ENCODE data around the gene C8G.

GRCh38 chr9:136949817-136950655 lies 5.0 kb downstream of the C8G start:
- TF ChIP-seq CTCF (conservative IDR thresholded peaks at IDR 0.05; ENCODE audit: low read depth, low read length) (no peak), EZH2 (IDR thresholded peaks at IDR 0.05; ENCODE audit: low read length, unreplicated experiment) (no peak)

All from PC-3 (cell line).